ENCODE measurements around the gene GRIK5.
A peak's percentile ranks its signal among the peaks of the same experiment; 100 is the strongest.

GRIK5 gene

GRCh38 chr19:41997121-41997850 lies 72.7 kb downstream of the GRIK5 start (continued):
- TF ChIP-seq ZNF670 (tag by site-specific recombination; IDR thresholded peaks at IDR 0.05; ENCODE audit: low read depth) (no peak), WT1 (tag by site-specific recombination; IDR thresholded peaks at IDR 0.05) (no peak), ZNF548 (tag by site-specific recombination; IDR thresholded peaks at IDR 0.05) (no peak), ZXDB (tag by site-specific recombination; IDR thresholded peaks at IDR 0.05) (peak; percentile 29; the same call in 1 of the 2 replicates)

DNA sequence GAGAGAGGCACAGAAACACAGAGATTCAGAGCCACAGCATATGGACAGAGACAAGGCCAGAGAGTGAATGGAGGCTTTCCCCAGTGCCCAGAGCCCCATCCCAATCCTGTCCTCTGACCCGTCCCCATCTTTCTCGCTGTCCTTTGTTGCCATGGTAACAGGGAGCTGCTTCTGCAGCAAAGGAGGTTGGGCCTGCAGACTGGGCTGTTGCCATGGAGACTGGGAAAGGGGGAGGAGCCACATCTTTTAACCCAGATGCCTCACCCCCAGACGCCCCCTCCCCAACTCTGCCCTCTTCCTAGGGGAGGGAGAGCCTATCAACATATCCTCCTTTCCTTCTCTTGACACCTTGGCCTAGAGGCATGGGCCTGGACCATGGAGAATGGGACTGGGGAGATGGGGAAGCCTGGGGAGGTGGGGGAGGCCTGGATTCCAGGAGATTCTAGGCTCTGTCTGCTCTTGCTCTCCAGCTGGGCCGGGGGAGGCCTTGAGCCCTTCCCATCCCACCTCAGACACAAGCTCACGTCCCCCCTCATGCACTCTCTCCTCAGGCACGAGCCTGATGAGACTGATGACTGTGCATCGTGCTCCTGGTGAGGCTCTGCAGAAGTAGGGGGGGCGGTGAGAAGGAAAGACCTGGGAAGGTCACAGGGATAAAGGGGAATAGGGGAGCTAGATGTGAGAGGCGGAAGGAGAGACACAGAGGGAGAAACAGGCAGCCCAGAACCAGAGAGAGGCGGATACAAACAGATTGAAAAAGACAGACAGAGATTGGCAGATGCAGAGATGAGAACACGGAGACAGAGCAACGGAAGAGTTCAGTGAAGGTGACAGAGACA lies 73.8 kb downstream of the GRIK5 start:
- Histone ChIP-seq H3K4me3 (ENCODE audit: low read depth, low read length) (no peak overlapping the region), H3K4me1 (ENCODE audit: control insufficient read depth, insufficient read depth, low read length) (peaks cover 9% of the 10 kb centered on the region), H3K9me3 (ENCODE audit: control insufficient read depth, insufficient read depth, low read depth, low read length) (no peaks in the 10 kb centered on the region), H3K27ac (ENCODE audit: extremely low read depth, low read depth, low read length) (no peak overlapping the region), H3K36me3 (ENCODE audit: control insufficient read depth in 2 of 2, insufficient read depth in 1 of 2, low read length in 2 of 2) (no peaks in the 10 kb centered on the region)
- CTCF ChIA-PET, result interaction anchor here (0.7 to 2.5 kb wide), 5 partner anchors 11 to 100 kb away, joined by 3 to 12 read pairs (median 3); no protein-coding TSS in a partner anchor
- TF ChIP-seq PRDM1 (tag by site-specific recombination; IDR thresholded peaks at IDR 0.05), result peak; percentile 37; the same call in 1 of the 2 replicates
- TF ChIP-seq ZNF37A (tag by site-specific recombination; IDR thresholded peaks at IDR 0.05), result no peak
- TF ChIP-seq ZNF843 (tag by site-specific recombination; IDR thresholded peaks at IDR 0.05), result no peak
- 0 out of 2 replicates have a peak, but pooled peaks have one; percentile 2 for TF ChIP-seq SP2 (tag by site-specific recombination; IDR thresholded peaks at IDR 0.05)
- 0 out of 2 replicates have a peak, but pooled peaks have one; percentile 4 for TF ChIP-seq ZNF140 (tag by site-specific recombination; IDR thresholded peaks at IDR 0.05)
- no peak for TF ChIP-seq ZFHX2 (tag by site-specific recombination; conservative IDR thresholded peaks at IDR 0.05)
- TF ChIP-seq MEIS1 (CRISPR knock-in tag; IDR thresholded peaks at IDR 0.05; ENCODE audit: borderline replicate concordance), result no peak
- POLR2A ChIA-PET, result interaction anchor here (0.7 to 1.1 kb wide), 4 partner anchors 11 to 80 kb away, joined by 3 read pairs; partner anchors contain the start of gene ZNF574

DNA sequence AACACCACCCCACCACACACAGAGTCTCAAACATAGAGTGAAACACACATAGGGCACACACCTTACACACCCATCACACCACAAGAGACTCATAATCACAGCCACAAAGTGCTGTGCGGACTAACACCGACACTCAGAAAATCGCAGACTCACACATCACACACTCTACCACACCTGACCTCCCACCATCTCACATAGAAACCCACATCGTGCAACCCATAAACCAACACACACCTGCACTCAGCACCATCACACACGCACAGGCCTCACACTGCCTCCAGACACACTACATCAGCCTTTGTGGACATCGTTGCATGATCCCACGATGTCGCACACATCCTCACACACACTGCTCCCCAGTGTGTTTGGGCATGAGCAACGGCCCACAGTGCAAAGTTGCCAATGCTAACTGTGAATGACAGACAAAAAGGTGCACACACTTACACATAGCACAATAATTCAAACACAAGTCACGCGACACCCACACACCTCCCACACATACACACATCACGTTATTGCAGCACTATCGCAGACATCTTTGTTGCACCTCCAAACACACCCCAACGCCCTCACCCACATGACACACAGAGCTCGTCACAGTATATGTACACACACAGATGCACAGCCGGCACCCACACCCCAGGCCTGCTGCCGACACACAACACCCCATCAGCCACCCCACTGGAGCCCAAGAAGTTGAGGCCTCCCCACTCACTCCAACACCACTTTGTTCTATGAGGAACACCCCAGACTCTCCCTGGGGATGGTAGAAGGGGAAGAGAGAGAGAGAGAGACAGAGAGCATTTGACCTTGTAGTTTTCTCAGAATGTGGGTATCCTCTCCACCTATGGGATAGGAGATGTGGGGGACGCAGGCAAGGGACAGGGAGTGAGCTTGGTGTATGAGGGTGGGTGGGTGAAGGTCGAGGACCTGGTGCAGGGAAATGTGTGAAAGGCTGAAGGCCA lies 74.7 kb downstream of the GRIK5 start:
- Histone ChIP-seq H3K36me3 (ENCODE audit: control insufficient read depth in 2 of 2, insufficient read depth in 1 of 2, low read length in 2 of 2) (no peaks in the 10 kb centered on the region), H3K4me3 (ENCODE audit: low read depth, low read length) (no peak overlapping the region), H3K27ac (ENCODE audit: extremely low read depth, low read depth, low read length) (no peak overlapping the region), H3K9me3 (ENCODE audit: control insufficient read depth, insufficient read depth, low read depth, low read length) (no peaks in the 10 kb centered on the region), H3K4me1 (ENCODE audit: control insufficient read depth, insufficient read depth, low read length) (peaks cover 9% of the 10 kb centered on the region)
- CTCF ChIA-PET, result interaction anchor here (0.7 to 1.4 kb wide), 4 partner anchors 12 to 99 kb away, joined by 3 to 5 read pairs (median 3); no protein-coding TSS in a partner anchor
- POLR2A ChIA-PET, result interaction anchor here (0.7 to 1.1 kb wide), 2 partner anchors 10 to 46 kb away, joined by 3 read pairs; no protein-coding TSS in a partner anchor
- TF ChIP-seq ZNF311 (tag by site-specific recombination; IDR thresholded peaks at IDR 0.05; ENCODE audit: borderline replicate concordance) (peak; percentile 75; the same call in 1 of the 2 replicates), ZNF10 (tag by site-specific recombination; IDR thresholded peaks at IDR 0.05) (no peak), ZNF404 (tag by site-specific recombination; IDR thresholded peaks at IDR 0.05) (no peak), ZSCAN18 (tag by site-specific recombination; IDR thresholded peaks at IDR 0.05) (0 out of 2 replicates have a peak, but pooled peaks have one; percentile 9), ZNF169 (tag by site-specific recombination; IDR thresholded peaks at IDR 0.05) (no peak), ZNF600 (tag by site-specific recombination; IDR thresholded peaks at IDR 0.05) (0 out of 2 replicates have a peak, but pooled peaks have one; percentile 12), YY2 (tag by site-specific recombination; IDR thresholded peaks at IDR 0.05) (0 out of 2 replicates have a peak, but pooled peaks have one; percentile 8), ZNF223 (tag by site-specific recombination; IDR thresholded peaks at IDR 0.05) (no peak), ZBTB7A (tag by site-specific recombination; IDR thresholded peaks at IDR 0.05; ENCODE audit: low read depth) (no peak), ZNF580 (tag by site-specific recombination; IDR thresholded peaks at IDR 0.05) (no peak), EGR2 (tag by site-specific recombination; IDR thresholded peaks at IDR 0.05; ENCODE audit: low read depth) (peak; percentile 93), ZBTB10 (tag by site-specific recombination; IDR thresholded peaks at IDR 0.05) (0 out of 2 replicates have a peak, but pooled peaks have one; percentile 31), BCL11A (tag by site-specific recombination; IDR thresholded peaks at IDR 0.05; ENCODE audit: low read depth) (no peak), ZNF658 (tag by site-specific recombination; IDR thresholded peaks at IDR 0.05) (0 out of 2 replicates have a peak, but pooled peaks have one; percentile 13), ZFHX2 (tag by site-specific recombination; conservative IDR thresholded peaks at IDR 0.05) (peak; percentile 97), SP2 (tag by site-specific recombination; IDR thresholded peaks at IDR 0.05) (no peak)
